ENCODE results near the gene KPNB1.

GRCh38 chr17:47695429-47696376 is 46.0 kb downstream of the KPNB1 start:
- no peak for TF ChIP-seq GATA2 (IDR thresholded peaks at IDR 0.05; ENCODE audit: low read depth, low read length)
- TF ChIP-seq GATA3 (IDR thresholded peaks at IDR 0.05; ENCODE audit: low read depth, low read length) = no peak
